Renal cortex interstitium (tissue), 11 donors: ENCODE results near the gene C11orf68. TPM values are rescaled to one million over a fixed set of nuclear protein-coding genes. Genes with fewer than 3 reads are reported as not detected.

Experiments used
- DNase-seq, 11 donors: peaks; one replicate each; pipeline ENCODE4 v3.0.0-alpha.2; 2013; ENCODE audit warnings: low read depth in 9 of 11, low spot score in 4 of 11; ENCODE audit errors: extremely low read depth in 1 of 11
- polyA plus RNA-seq, 3 donors: library from polyadenylated mRNA; unstranded; fragments of 120-200 nt; gene quantifications; one replicate each; pipeline ENCODE4 v1.2.1, GENCODE V29; 2013; ENCODE audit not compliant: insufficient read length in 3 of 3

Gene C11orf68
- polyA plus RNA-seq, 3 donors: 30.9 to 41.8 (median 33.3) TPM

GRCh38 chr11:65921876-65922275, 3.0 kb upstream of the C11orf68 start:
- no peak for DNase-seq

GRCh38 chr11:65921033-65921555, 2.2 kb upstream of the C11orf68 start:
- DNase-seq: no peak

GRCh38 chr11:65920372-65920802, 1.5 kb upstream of the C11orf68 start:
- DNase-seq: no peak

- peak in 1 of 11 donors; percentile 26 for DNase-seq
Observed at GRCh38 chr11:65919573-65920371, 910 bp upstream of the C11orf68 start.

GRCh38 chr11:65919141-65919572, 295 bp upstream of the C11orf68 start, which contains the start of gene DRAP1:
DRAP1 (plus strand) TSS chr11:65919426; CDS start chr11:65919502, 76 bp downstream.
- peak; percentile 86 to 98 (median 96) for DNase-seq

- DNase-seq: no peak
Observed at GRCh38 chr11:65917434-65918210, 1.2 kb downstream of the C11orf68 start.

- DNase-seq: no peak
Observed at GRCh38 chr11:65917077-65917433, 1.8 kb downstream of the C11orf68 start.

- DNase-seq: no peak
Observed at GRCh38 chr11:65916391-65916790, 2.5 kb downstream of the C11orf68 start.

GRCh38 chr11:65915821-65916251, 3.0 kb downstream of the C11orf68 start:
- DNase-seq: no peak

- no peak for DNase-seq
Observed at GRCh38 chr11:65915101-65915820, 3.6 kb downstream of the C11orf68 start.

- no peak for DNase-seq
Observed at GRCh38 chr11:65912845-65913244, 6.0 kb downstream of the C11orf68 start.

- DNase-seq: no peak
Observed at GRCh38 chr11:65911682-65912568, 6.9 kb downstream of the C11orf68 start.

GRCh38 chr11:65907878-65908277, 11.0 kb downstream of the C11orf68 start:
- no peak for DNase-seq

- no peak for DNase-seq
Observed at GRCh38 chr11:65906602-65907001, 12.3 kb downstream of the C11orf68 start.

- DNase-seq: no peak
Observed at GRCh38 chr11:65903715-65904114, 15.1 kb downstream of the C11orf68 start.

- no peak for DNase-seq
Observed at GRCh38 chr11:65903068-65903481, 15.8 kb downstream of the C11orf68 start.

GRCh38 chr11:65900899-65901180, 18.0 kb downstream of the C11orf68 start:
- DNase-seq: no peak

GRCh38 chr11:65900125-65900898, 18.6 kb downstream of the C11orf68 start, which contains the start of gene FOSL1:
FOSL1 (minus strand) TSS chr11:65900388; CDS start chr11:65900339, 49 bp downstream.
- DNase-seq: no peak
